GM19043 (cell line): ENCODE results near the gene TRMT1.

Experiments used
- ATAC-seq: cut with Tn5 transposase; IDR thresholded peaks from one replicate; pipeline ENCODE4 v1.9.1; 2021; ENCODE audit warnings: low read depth; ENCODE audit not compliant: unreplicated experiment

The TRMT1 gene

GRCh38 chr19:13103581-13104359 lies 12.8 kb downstream of the TRMT1 start:
- ATAC-seq, result no peak

- peak; percentile 37 for ATAC-seq
These were observed 13.6 kb downstream of the TRMT1 start, which contains the start of gene LYL1 for GRCh38 chr19:13102666-13103580. LYL1 (minus strand) TSS chr19:13102858; CDS start chr19:13101171, 1,687 bp downstream.

- no peak for ATAC-seq
These were observed 14.2 kb downstream of the TRMT1 start for GRCh38 chr19:13102416-13102665.

- ATAC-seq, result no peak
These were observed 14.7 kb downstream of the TRMT1 start for GRCh38 chr19:13101590-13102415.

GRCh38 chr19:13100841-13101589 lies 15.5 kb downstream of the TRMT1 start:
- no peak for ATAC-seq

- no peak for ATAC-seq
These were observed 16.4 kb downstream of the TRMT1 start for GRCh38 chr19:13100031-13100588.

- no peak for ATAC-seq
These were observed 17.2 kb downstream of the TRMT1 start for GRCh38 chr19:13099073-13099999.

GRCh38 chr19:13098277-13099072 lies 18.1 kb downstream of the TRMT1 start:
- no peak for ATAC-seq

- no peak for ATAC-seq
These were observed 18.9 kb downstream of the TRMT1 start for GRCh38 chr19:13097463-13098258.

GRCh38 chr19:13097033-13097462 lies 19.5 kb downstream of the TRMT1 start:
- ATAC-seq, result no peak

- no peak for ATAC-seq
These were observed 20.3 kb downstream of the TRMT1 start for GRCh38 chr19:13095934-13096927.

GRCh38 chr19:13095393-13095784 lies 21.2 kb downstream of the TRMT1 start:
- ATAC-seq, result no peak

GRCh38 chr19:13094771-13095392 lies 21.7 kb downstream of the TRMT1 start:
- ATAC-seq, result no peak

GRCh38 chr19:13094106-13094504 lies 22.4 kb downstream of the TRMT1 start:
- ATAC-seq, result no peak

- ATAC-seq, result no peak
These were observed 23.0 kb downstream of the TRMT1 start for GRCh38 chr19:13093407-13094105.
